HUES6 (cell line): ENCODE results near the gene LMO7.
"Not testable (repeated sequence)": the region's sequence is repeated elsewhere in the genome, so short reads cannot be mapped to it uniquely, and the experiment has no call there.

Experiments used
- H3K27ac ChIP-seq: 2 replicates; pipeline ENCODE4 v1.7.0; 2013; ENCODE audit warnings: low read depth, mild to moderate bottlenecking, low read length, inconsistent platforms
- H3K27me3 ChIP-seq: 2 replicates; pipeline ENCODE4 v1.6.1; 2013; ENCODE audit warnings: low read length; ENCODE audit not compliant: control insufficient read depth, insufficient read depth
- H3K36me3 ChIP-seq: 2 replicates; pipeline ENCODE4 v1.6.1; 2013; ENCODE audit warnings: low read length; ENCODE audit not compliant: control insufficient read depth, insufficient read depth
- H3K4me1 ChIP-seq: 2 replicates; pipeline ENCODE4 v1.6.1; 2013; ENCODE audit warnings: low read length; ENCODE audit not compliant: control insufficient read depth, insufficient read depth
- H3K4me3 ChIP-seq: 2 replicates; pipeline ENCODE4 v1.5.1; 2013; ENCODE audit warnings: low read depth, low read length
- H3K9ac ChIP-seq: one replicate; pipeline ENCODE4 v1.6.1; 2013; ENCODE audit warnings: mild to moderate bottlenecking, low read length
- H3K9me3 ChIP-seq: 2 replicates; pipeline ENCODE4 v1.6.1; 2013; ENCODE audit warnings: low read depth, low read length; ENCODE audit not compliant: control insufficient read depth, insufficient read depth

LMO7 gene

GRCh38 chr13:75770592-75771011 is 134.5 kb downstream of the LMO7 start:
- Histone ChIP-seq H3K27ac (no peak overlapping the region), H3K36me3 (no peaks in the 10 kb centered on the region), H3K9ac (no peak overlapping the region), H3K27me3 (no peaks in the 10 kb centered on the region), H3K4me1 (no peaks in the 10 kb centered on the region), H3K4me3 (no peak overlapping the region), H3K9me3 (no peaks in the 10 kb centered on the region)

GRCh38 chr13:75771226-75771625 is 135.1 kb downstream of the LMO7 start:
- Histone ChIP-seq H3K36me3 (no peaks in the 10 kb centered on the region), H3K4me3 (no peak overlapping the region), H3K9me3 (no peaks in the 10 kb centered on the region), H3K9ac (no peak overlapping the region), H3K4me1 (no peaks in the 10 kb centered on the region), H3K27ac (no peak overlapping the region), H3K27me3 (no peaks in the 10 kb centered on the region)

- Histone ChIP-seq H3K9me3 (peaks cover under 1% of the 10 kb centered on the region; the same call in 1 of the 2 replicates), H3K27me3 (no peaks in the 10 kb centered on the region), H3K27ac (no peak overlapping the region), H3K4me1 (no peaks in the 10 kb centered on the region), H3K9ac (no peak overlapping the region), H3K4me3 (no peak overlapping the region), H3K36me3 (no peaks in the 10 kb centered on the region)
Measured at GRCh38 chr13:75771818-75772217, 135.7 kb downstream of the LMO7 start.

GRCh38 chr13:75774176-75774575 is 138.0 kb downstream of the LMO7 start:
- Histone ChIP-seq H3K9me3 (peaks cover 7% of the 10 kb centered on the region; the same call in 1 of the 2 replicates), H3K4me3 (no peak overlapping the region), H3K36me3 (no peaks in the 10 kb centered on the region), H3K9ac (no peak overlapping the region), H3K27ac (no peak overlapping the region), H3K27me3 (no peaks in the 10 kb centered on the region), H3K4me1 (no peaks in the 10 kb centered on the region)

GRCh38 chr13:75776550-75776949 is 140.4 kb downstream of the LMO7 start:
- no peak overlapping the region for H3K9ac ChIP-seq
- H3K27me3 ChIP-seq: no peaks in the 10 kb centered on the region
- H3K9me3 ChIP-seq: peaks cover 17% of the 10 kb centered on the region
- H3K4me1 ChIP-seq: no peaks in the 10 kb centered on the region
- no peak overlapping the region for H3K4me3 ChIP-seq
- 0 out of 2 replicates have a peak, but pooled peaks cover 4% of the 10 kb centered on the region for H3K36me3 ChIP-seq
- no peak overlapping the region for H3K27ac ChIP-seq

GRCh38 chr13:75779393-75779792 is 143.3 kb downstream of the LMO7 start:
- Histone ChIP-seq H3K4me1 (no peaks in the 10 kb centered on the region), H3K27ac (no peak overlapping the region), H3K9ac (no peak overlapping the region), H3K9me3 (peaks cover 21% of the 10 kb centered on the region), H3K4me3 (no peak overlapping the region), H3K27me3 (no peaks in the 10 kb centered on the region), H3K36me3 (0 out of 2 replicates have a peak, but pooled peaks cover 4% of the 10 kb centered on the region)

- not testable (repeated sequence) for H3K4me1 ChIP-seq, H3K27me3 ChIP-seq, H3K9ac ChIP-seq, H3K4me3 ChIP-seq, H3K27ac ChIP-seq, H3K36me3 ChIP-seq
- H3K9me3 ChIP-seq: peaks cover 21% of the 10 kb centered on the region
Measured at GRCh38 chr13:75780103-75780502, 144.0 kb downstream of the LMO7 start.

- Histone ChIP-seq H3K9me3 (peaks cover 18% of the 10 kb centered on the region), H3K4me3 (no peak overlapping the region), H3K4me1 (no peaks in the 10 kb centered on the region), H3K36me3 (0 out of 2 replicates have a peak, but pooled peaks cover 4% of the 10 kb centered on the region), H3K27ac (no peak overlapping the region), H3K27me3 (no peaks in the 10 kb centered on the region), H3K9ac (no peak overlapping the region)
Measured at GRCh38 chr13:75782985-75783384, 146.9 kb downstream of the LMO7 start.

- Histone ChIP-seq H3K9me3 (peaks cover 16% of the 10 kb centered on the region), H3K27me3 (no peaks in the 10 kb centered on the region), H3K4me1 (no peaks in the 10 kb centered on the region), H3K9ac (no peak overlapping the region), H3K27ac (no peak overlapping the region), H3K4me3 (no peak overlapping the region), H3K36me3 (0 out of 2 replicates have a peak, but pooled peaks cover 4% of the 10 kb centered on the region)
Measured at GRCh38 chr13:75784003-75784402, 147.9 kb downstream of the LMO7 start.

GRCh38 chr13:75785130-75785529 is 149.0 kb downstream of the LMO7 start:
- no peak overlapping the region for H3K27ac ChIP-seq
- no peak overlapping the region for H3K4me3 ChIP-seq
- no peak overlapping the region for H3K9ac ChIP-seq
- no peaks in the 10 kb centered on the region for H3K27me3 ChIP-seq
- 0 out of 2 replicates have a peak, but pooled peaks cover 4% of the 10 kb centered on the region for H3K36me3 ChIP-seq
- H3K9me3 ChIP-seq: peaks cover 8% of the 10 kb centered on the region
- H3K4me1 ChIP-seq: no peaks in the 10 kb centered on the region

GRCh38 chr13:75787249-75787928 is 151.3 kb downstream of the LMO7 start:
- Histone ChIP-seq H3K9ac (no peak overlapping the region), H3K4me1 (peaks cover 2% of the 10 kb centered on the region; the same call in 1 of the 2 replicates), H3K27me3 (no peaks in the 10 kb centered on the region), H3K27ac (no peak overlapping the region), H3K9me3 (peaks cover 3% of the 10 kb centered on the region; the same call in 1 of the 2 replicates), H3K36me3 (no peaks in the 10 kb centered on the region), H3K4me3 (no peak overlapping the region)
